Gastroesophageal sphincter (tissue), 4 donors: ENCODE data around the gene ZNF541. TPM values are rescaled to one million over a fixed set of nuclear protein-coding genes. Genes with fewer than 3 reads are reported as not detected.
A peak's percentile ranks its signal among the peaks of the same experiment; 100 is the strongest.

ENCODE experiments used
- ATAC-seq: fragments of 150-250 bp; one replicate; pipeline ENCODE4 v1.9.1; 2016; ENCODE audit warnings: mild to moderate bottlenecking, moderate library complexity
- H3K27ac ChIP-seq, 4 donors: fragments of 200-600 bp; sonication (generic) in 3 of 4; 1 replicate in 3 of 4; 2 replicates in 1 of 4; pipeline ENCODE4 v1.5.1; 2016 to 2019
- H3K27me3 ChIP-seq: fragments of 200-600 bp; sonication (generic); one replicate; pipeline ENCODE4 v1.5.1; 2019
- H3K36me3 ChIP-seq, 2 donors: fragments of 200-600 bp; sonication (generic); one replicate each; pipeline ENCODE4 v1.5.1; 2019; ENCODE audit warnings: control low read depth in 1 of 2
- H3K4me1 ChIP-seq, 3 donors: fragments of 200-600 bp; sonication (generic); 1 replicate in 2 of 3; 2 replicates in 1 of 3; pipeline ENCODE4 v1.5.1; 2016 to 2019; ENCODE audit warnings: control low read depth in 2 of 3
- H3K4me3 ChIP-seq, 2 donors: fragments of 200-600 bp; sonication (generic); one replicate each; pipeline ENCODE4 v1.5.1; 2019; ENCODE audit warnings: mild to moderate bottlenecking in 1 of 2, moderate library complexity in 1 of 2
- H3K9me3 ChIP-seq, 3 donors: fragments of 200-600 bp; sonication (generic); one replicate each; pipeline ENCODE4 v1.5.1; 2017 to 2019; ENCODE audit warnings: control low read depth in 2 of 3
- CTCF ChIP-seq, 4 experiments: fragments of 200-600 bp in 2 of 4; fragments of 450-650 bp in 2 of 4; sonication (generic) in 1 of 4; IDR thresholded peaks; one replicate each; pipeline ENCODE4 v1.5.1; 2017 to 2019; ENCODE audit warnings: antibody characterized with exemption in 4 of 4, mild to moderate bottlenecking in 2 of 4, moderate library complexity in 2 of 4
- EP300 ChIP-seq: sonication (generic); formaldehyde crosslinking; IDR thresholded peaks from one replicate; pipeline ENCODE4 v1.6.1; 2017; ENCODE audit warnings: antibody characterized with exemption, mild to moderate bottlenecking
- POLR2A ChIP-seq, 2 donors: fragments of 450-650 bp; IDR thresholded peaks; one replicate each; pipeline ENCODE4 v1.6.1; 2017; ENCODE audit warnings: antibody characterized with exemption in 2 of 2, mild to moderate bottlenecking in 2 of 2, moderate library complexity in 1 of 2
- POLR2AphosphoS5 ChIP-seq: sonication (generic); formaldehyde crosslinking; IDR thresholded peaks from one replicate; pipeline ENCODE4 v1.6.1; 2017; ENCODE audit warnings: antibody characterized with exemption
- WGBS, 2 donors: methylation state at CpG; one replicate each; pipeline ENCODE4 v1.1.5; 2018; ENCODE audit warnings: low coverage in 1 of 2; 5-methylcytosine and 5-hydroxymethylcytosine counted together
- small RNA-seq, 4 donors: library from RNA; depleted of rRNA; stranded (forward); fragments of <200 nt; gene quantifications; one replicate each; pipeline ENCODE3, GENCODE V24; 2016
- total RNA-seq, 4 donors: library from RNA; depleted of rRNA; stranded (reverse); fragments of >200 nt; gene quantifications; one replicate each; pipeline ENCODE4 v1.1.0, GENCODE V29; 2016

Gene ZNF541
- total RNA-seq, 4 donors from 2014 or later, result 0.05 TPM; not detected in 3

- no peaks in the 10 kb centered on the region for H3K4me1 ChIP-seq
- no peak for ATAC-seq
- H3K27me3 ChIP-seq, result peaks cover 15% of the 10 kb centered on the region
- no peak overlapping the region for H3K4me3 ChIP-seq
- WGBS, 2 donors, result 74 to 95% methylated on average over 3 of the region's 3 CpGs
- H3K27ac ChIP-seq, result no peak overlapping the region
- H3K9me3 ChIP-seq, result no peaks in the 10 kb centered on the region
- no peaks in the 10 kb centered on the region for H3K36me3 ChIP-seq
- TF ChIP-seq CTCF (IDR thresholded peaks at IDR 0.05) (no peak), POLR2A (IDR thresholded peaks at IDR 0.05) (no peak), POLR2AphosphoS5 (no peak), EP300 (no peak)
These were observed 46.1 kb downstream of the ZNF541 start for GRCh38 chr19:47526798-47527197.

GRCh38 chr19:47523473-47523872 is 49.5 kb downstream of the ZNF541 start:
- ATAC-seq, result no peak
- TF ChIP-seq POLR2A (IDR thresholded peaks at IDR 0.05) (no peak), CTCF (IDR thresholded peaks at IDR 0.05) (no peak), POLR2AphosphoS5 (no peak), EP300 (no peak)
- no peaks in the 10 kb centered on the region for H3K36me3 ChIP-seq
- H3K4me1 ChIP-seq, result no peaks in the 10 kb centered on the region
- no peak overlapping the region for H3K4me3 ChIP-seq
- 12 to 40% methylated on average over 5 to 7 of the region's 7 CpGs for WGBS, 2 donors
- H3K27me3 ChIP-seq, result peaks cover 32% of the 10 kb centered on the region
- no peaks in the 10 kb centered on the region for H3K9me3 ChIP-seq
- H3K27ac ChIP-seq, result peak overlapping the region in 1 of 4 donors; percentile 8

Small RNA genes lying within 50 kb of the gene (small RNA-seq; reads per million reads assigned to genes)
- gene RN7SL322P, result 0 reads per million in 4 donors

Other genes with a start within 250 kb of the ZNF541 start
- gene C5AR2, start 241.0 kb downstream of the ZNF541 start, total RNA-seq, result 1 to 10 TPM in 2 of 4 donors, under 1 TPM in 2; 0.15 to 2.3 (median 1.2) TPM
- 10 to 100 TPM in 2 of 4 donors, 1 to 10 TPM in 2; 8.7 to 16.0 (median 12.3) TPM for gene DHX34, start 223.8 kb downstream of the ZNF541 start, total RNA-seq
- 10 to 100 TPM; 23.5 to 37.2 (median 30.3) TPM for gene MEIS3, start 153.6 kb downstream of the ZNF541 start, total RNA-seq
- gene SLC8A2, start 101.3 kb downstream of the ZNF541 start, total RNA-seq, result 10 to 100 TPM in 1 of 4 donors, 1 to 10 TPM in 3; 6.5 to 19.9 (median 9.5) TPM
- gene KPTN, start 88.9 kb downstream of the ZNF541 start, total RNA-seq, result 1 to 10 TPM; 2.4 to 4.3 (median 3.4) TPM
- gene NAPA, start 58.1 kb downstream of the ZNF541 start, total RNA-seq, result 100 to 1,000 TPM in 2 of 4 donors, 10 to 100 TPM in 2; 95.9 to 134 (median 112) TPM
- 10 to 100 TPM in 2 of 4 donors, 1 to 10 TPM in 2; 6.5 to 29.1 (median 11.5) TPM for gene BICRA, start 36.0 kb upstream of the ZNF541 start, total RNA-seq
- gene EHD2, start 140.3 kb upstream of the ZNF541 start, total RNA-seq, result 100 to 1,000 TPM; 149 to 383 (median 159) TPM
- 100 to 1,000 TPM; 332 to 592 (median 362) TPM for gene NOP53, start 172.4 kb upstream of the ZNF541 start, total RNA-seq
- 1,000 to 10,000 TPM; 1,196 to 1,646 (median 1,370) TPM for gene SELENOW, start 205.6 kb upstream of the ZNF541 start, total RNA-seq
- gene TPRX1, start 231.4 kb upstream of the ZNF541 start, total RNA-seq, result not detected
- gene CRX, start 248.8 kb upstream of the ZNF541 start, total RNA-seq, result not detected